Tibial nerve (tissue), 4 donors: ENCODE measurements around the gene FDXACB1. TPM values are rescaled to one million over a fixed set of nuclear protein-coding genes. Genes with fewer than 3 reads are reported as not detected.

Experiments
- DNase-seq, 2 donors: peaks; one replicate each; pipeline ENCODE4 v3.0.0-alpha.2; 2019; ENCODE audit warnings: low spot score in 2 of 2
- H3K27ac ChIP-seq, 4 donors: fragments of 200-600 bp; sonication (generic) in 3 of 4; one replicate each; pipeline ENCODE4 v1.5.1; 2017 to 2019; ENCODE audit warnings: mild to moderate bottlenecking in 1 of 4
- H3K27me3 ChIP-seq, 2 donors: fragments of 200-600 bp; sonication (generic) in 1 of 2; one replicate each; pipeline versions ENCODE4 v1.5.1 to v1.6.0; 2017 to 2019
- H3K36me3 ChIP-seq, 3 donors: fragments of 200-600 bp; sonication (generic); one replicate each; pipeline ENCODE4 v1.5.1; 2018 to 2019
- H3K4me1 ChIP-seq, 4 donors: fragments of 200-600 bp; sonication (generic) in 3 of 4; one replicate each; pipeline ENCODE4 v1.5.1; 2017 to 2019
- H3K4me3 ChIP-seq, 4 donors: fragments of 200-600 bp; sonication (generic) in 3 of 4; one replicate each; pipeline ENCODE4 v1.5.1; 2017 to 2019; ENCODE audit warnings: mild to moderate bottlenecking in 1 of 4, moderate library complexity in 1 of 4
- H3K9me3 ChIP-seq, 4 donors: fragments of 200-600 bp; sonication (generic) in 3 of 4; one replicate each; pipeline ENCODE4 v1.5.1; 2017 to 2019
- CTCF ChIP-seq, 5 experiments: fragments of 200-600 bp in 3 of 5; fragments of 450-650 bp in 2 of 5; sonication (generic) in 3 of 5; IDR thresholded peaks; one replicate each; pipeline ENCODE4 v1.5.1; 2016 to 2019; ENCODE audit warnings: antibody characterized with exemption in 5 of 5, mild to moderate bottlenecking in 3 of 5, moderate library complexity in 2 of 5
- EP300 ChIP-seq, 2 donors: sonication (generic); formaldehyde crosslinking; IDR thresholded peaks; one replicate each; pipeline ENCODE4 v1.6.1; 2017; ENCODE audit warnings: antibody characterized with exemption in 2 of 2, mild to moderate bottlenecking in 1 of 2
- POLR2A ChIP-seq, 2 donors: fragments of 450-650 bp; IDR thresholded peaks; one replicate each; pipeline ENCODE4 v1.6.1; 2017; ENCODE audit warnings: antibody characterized with exemption in 2 of 2, mild to moderate bottlenecking in 2 of 2, moderate library complexity in 2 of 2
- WGBS, 2 donors: methylation state at CpG; one replicate each; pipeline ENCODE4 v1.1.5; 2018; 5-methylcytosine and 5-hydroxymethylcytosine counted together
- total RNA-seq, 4 donors: library from RNA; depleted of rRNA; stranded (reverse); fragments of >200 nt; gene quantifications; one replicate each; pipeline ENCODE4 v1.1.0, GENCODE V29; 2016

FDXACB1 gene, protein sequence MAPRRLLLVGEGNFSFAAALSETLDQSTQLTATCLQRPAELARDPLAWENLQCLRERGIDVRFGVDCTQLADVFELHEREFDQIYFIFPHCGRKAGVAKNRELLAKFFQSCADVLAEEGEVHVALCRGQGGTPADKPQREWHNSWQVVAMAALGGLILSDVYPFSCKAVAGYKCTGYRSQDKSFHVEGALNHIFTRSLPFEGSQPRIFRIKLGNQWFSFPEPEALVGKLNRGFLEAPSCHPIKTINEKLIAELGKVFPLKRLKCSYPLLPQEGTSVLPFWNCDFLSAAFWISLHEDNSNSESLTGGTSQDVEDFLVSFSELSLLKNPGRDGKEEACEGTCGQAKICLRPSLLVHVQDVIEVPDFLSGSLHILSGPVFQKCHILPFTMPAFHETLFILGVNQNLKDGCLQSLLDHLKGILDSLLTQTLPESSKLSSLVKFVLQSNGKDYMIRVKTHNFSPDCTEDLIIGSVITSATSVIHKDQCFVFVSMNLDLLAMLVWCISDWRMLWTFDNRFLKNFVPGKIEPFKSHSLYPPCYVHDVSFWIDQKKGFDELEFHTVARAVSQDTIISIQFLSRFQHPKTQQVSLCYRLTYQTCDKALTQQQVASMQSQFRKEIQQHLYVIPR
- 1 to 10 TPM; 1.1 to 3.0 (median 1.7) TPM for total RNA-seq

- no peaks in the 10 kb centered on the region for H3K27me3 ChIP-seq
- peak; percentile 90 to 98 for TF ChIP-seq EP300 (IDR thresholded peaks at IDR 0.05)
- peak; percentile 56 to 82 for TF ChIP-seq POLR2A (IDR thresholded peaks at IDR 0.05)
- TF ChIP-seq CTCF (IDR thresholded peaks at IDR 0.05) = peak; percentile 96 to 100 (median 99)
- H3K4me3 ChIP-seq = peak within 1 kb of the TSS; percentile 54 to 75 (median 62)
- DNase-seq = peak; percentile 94 to 95
- H3K27ac ChIP-seq = peak within 1 kb of the TSS; percentile 90 to 98 (median 94)
- 0 to 1% methylated on average over 36 to 43 of the region's 55 CpGs for WGBS, 2 donors
- no peaks in the 10 kb centered on the region for H3K9me3 ChIP-seq
- H3K4me1 ChIP-seq = peaks cover 0 to 18% (median 5%) of the 10 kb centered on the region in 4 donors
- H3K36me3 ChIP-seq = peaks cover 0 to 32% (median 5%) of the 10 kb centered on the region in 3 donors
Measured at GRCh38 chr11:111878849-111879636, at the start of gene FDXACB1, which contains the start of gene CFAP68. TSS of gene FDXACB1 (minus strand) at chr11:111879165. CDS start at chr11:111879132, 33 bp downstream. TSS of gene CFAP68 (plus strand) at chr11:111879541. CDS start at chr11:111879561, 20 bp downstream.

GRCh38 chr11:111926505-111927391, 47.8 kb upstream of the FDXACB1 start:
- Histone ChIP-seq H3K27ac (peak overlapping the region; percentile 85 to 93 (median 90)), H3K4me1 (peaks cover 0 to 57% (median 36%) of the 10 kb centered on the region in 4 donors), H3K27me3 (no peaks in the 10 kb centered on the region), H3K9me3 (no peaks in the 10 kb centered on the region), H3K36me3 (no peaks in the 10 kb centered on the region), H3K4me3 (peak overlapping the region; percentile 23 to 47 (median 36))
- WGBS, 2 donors = 1% methylated on average over 34 to 47 of the region's 47 CpGs
- peak; percentile 94 to 96 for DNase-seq
- peak; percentile 80 to 89 for TF ChIP-seq POLR2A (IDR thresholded peaks at IDR 0.05)
- TF ChIP-seq CTCF (IDR thresholded peaks at IDR 0.05) = peak in 1 of 5 experiments; percentile 31
- peak; percentile 21 to 95 for TF ChIP-seq EP300 (IDR thresholded peaks at IDR 0.05)

DNA sequence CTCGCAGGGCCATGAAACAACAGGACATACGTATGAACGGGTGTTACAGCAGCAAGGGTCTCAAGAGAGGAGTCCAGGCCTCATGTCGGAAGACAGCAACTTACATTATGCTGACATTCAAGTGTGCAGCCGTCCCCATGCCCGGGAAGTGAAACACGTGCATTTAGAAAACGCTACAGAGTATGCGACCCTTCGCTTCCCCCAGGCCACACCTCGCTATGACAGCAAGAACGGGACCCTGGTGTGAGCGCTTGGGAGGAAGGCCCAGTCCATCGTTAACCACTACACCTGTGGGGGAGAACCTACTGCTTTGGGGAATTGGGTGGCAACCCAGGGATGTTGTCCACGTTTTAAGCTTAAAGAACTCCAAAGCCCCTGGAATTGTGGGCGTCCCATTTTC, 47.0 kb upstream of the FDXACB1 start:
- Histone ChIP-seq H3K9me3 (no peaks in the 10 kb centered on the region), H3K36me3 (no peaks in the 10 kb centered on the region), H3K27me3 (no peaks in the 10 kb centered on the region), H3K4me3 (no peak overlapping the region), H3K4me1 (peaks cover 0 to 60% (median 36%) of the 10 kb centered on the region in 4 donors), H3K27ac (peak overlapping the region; percentile 82 to 93 (median 90))
- no peak for DNase-seq
- WGBS, 2 donors = 87 to 94% methylated on average over 16 of the region's 16 CpGs
- TF ChIP-seq EP300 (IDR thresholded peaks at IDR 0.05) (no peak), CTCF (IDR thresholded peaks at IDR 0.05) (no peak), POLR2A (IDR thresholded peaks at IDR 0.05) (no peak)

DNA sequence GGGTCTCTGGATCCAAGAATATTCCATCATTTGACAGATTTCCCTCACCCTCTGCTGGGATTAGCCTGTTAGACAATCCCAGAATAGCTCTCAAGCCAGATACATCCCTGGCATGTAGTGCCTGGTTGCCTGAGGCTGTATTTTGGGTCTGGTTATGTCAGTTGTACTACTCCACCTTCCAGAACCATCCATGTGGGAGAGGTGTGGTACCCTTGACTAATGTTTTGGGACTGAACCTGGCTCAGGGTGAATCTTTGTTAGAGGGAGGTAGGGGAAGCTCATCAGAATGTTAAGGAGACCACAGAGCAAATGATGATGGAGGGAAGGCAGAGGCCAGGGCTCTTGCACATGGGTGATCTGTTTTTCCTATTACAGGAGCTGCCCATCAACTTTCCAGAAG, 45.0 kb upstream of the FDXACB1 start:
- Histone ChIP-seq H3K27ac (peak overlapping the region; percentile 78 to 93 (median 86)), H3K36me3 (no peaks in the 10 kb centered on the region), H3K4me1 (peaks cover 0 to 60% (median 36%) of the 10 kb centered on the region in 4 donors), H3K27me3 (no peaks in the 10 kb centered on the region), H3K9me3 (no peaks in the 10 kb centered on the region), H3K4me3 (peak overlapping the region in 1 of 4 donors; percentile 19)
- DNase-seq = no peak
- TF ChIP-seq POLR2A (IDR thresholded peaks at IDR 0.05) (no peak), CTCF (IDR thresholded peaks at IDR 0.05) (no peak)
